K562 (cell line): ENCODE data around the gene MARCHF11. TPM values are rescaled to one million over a fixed set of nuclear protein-coding genes. Genes with fewer than 3 reads are reported as not detected.

Experiments
- ATAC-seq: fragments of 200-7000 bp; cut with Tn5 transposase; 3 replicates; pipeline ENCODE4 v1.9.1; 2020; ENCODE audit warnings: moderate library complexity
- BruUV-seq: library from RNA; stranded (reverse); fragments of 400-500 nt; replicated peaks from 2 replicates; lab custom pipeline; 2021; lab: Mats Ljungman, UMichigan
- CTCF ChIA-PET: fragments of 300-600 bp; formaldehyde crosslinking; extraction: SDS; loops from one replicate; lab custom pipeline; 2021; ENCODE audit warnings: low intra/inter-chr PET ratio; lab: Yijun Ruan, JAX
- POLR2A ChIA-PET: fragments of 300-600, 350-650 bp; sonication (Branson Sonifier 250); formaldehyde crosslinking; extraction: SDS; loops from one replicate; lab custom pipeline; 2021; ENCODE audit warnings: antibody characterized with exemption, inconsistent platforms; lab: Yijun Ruan, JAX
- DNase-seq, 4 experiments: peaks; one replicate each; pipeline versions ENCODE4 v3.0.0 to v3.0.0-alpha.2; 2011 to 2018; ENCODE audit warnings: low spot score in 3 of 4, mixed read lengths in 3 of 4; ENCODE audit errors: extremely low read depth in 1 of 4
- FAIRE-seq: peaks from 2 replicates; lab custom pipeline; 2011; peaks lifted over from hg19 to GRCh38; lab: Jason Lieb, UNC
- H2AFZ ChIP-seq: 2 replicates; pipeline ENCODE4 v1.6.0; 2011; ENCODE audit warnings: low read depth, low read length, control low read depth, inconsistent platforms
- H3K27ac ChIP-seq: fragments of 200-600 bp; 3 replicates; pipeline ENCODE4 v1.8.0; 2011; ENCODE audit warnings: low read depth, mild to moderate bottlenecking, control low read depth, inconsistent platforms, low read length, moderate library complexity, mixed read lengths; ENCODE audit errors: extremely low read depth
- H3K27me3 ChIP-seq, 2 experiments: fragments of 300-600 bp in 1 of 2; 2 replicates in 1 of 2; 3 replicates in 1 of 2; pipeline versions ENCODE4 v1.6.0 to v1.8.0; 2011; ENCODE audit warnings: inconsistent platforms in 2 of 2, low read length in 2 of 2, mild to moderate bottlenecking in 1 of 2, mixed read lengths in 1 of 2, moderate library complexity in 1 of 2; ENCODE audit not compliant: control insufficient read depth in 2 of 2, insufficient read depth in 2 of 2
- H3K36me3 ChIP-seq: fragments of 300-600 bp; 3 replicates; pipeline ENCODE4 v1.8.0; 2011; ENCODE audit warnings: mild to moderate bottlenecking, low read length, inconsistent platforms; ENCODE audit not compliant: control insufficient read depth, insufficient read depth
- H3K4me1 ChIP-seq, 2 experiments: fragments of 200-600 bp in 1 of 2; replicated peaks in 1 of 2; 2 replicates in 1 of 2; 3 replicates in 1 of 2; pipeline versions ENCODE4 v1.5.1 to v1.8.0; 2011; ENCODE audit warnings: inconsistent platforms in 2 of 2, low read length in 2 of 2, mild to moderate bottlenecking in 1 of 2, mixed read lengths in 1 of 2, moderate library complexity in 1 of 2; ENCODE audit not compliant: control insufficient read depth in 2 of 2, insufficient read depth in 2 of 2
- H3K4me2 ChIP-seq: 2 replicates; pipeline ENCODE4 v1.6.1; 2011; ENCODE audit warnings: low read length, control low read depth, inconsistent platforms, mixed read lengths; ENCODE audit not compliant: insufficient read depth
- H3K4me3 ChIP-seq: fragments of 200-600 bp; sonication (generic), shearing (Covaris generic); 2 replicates; pipeline ENCODE4 v1.5.1; 2016; ENCODE audit warnings: control low read depth, inconsistent platforms
- H3K79me2 ChIP-seq: fragments of 200-600 bp; 3 replicates; pipeline ENCODE4 v1.8.0; 2011; ENCODE audit warnings: low read length, inconsistent platforms; ENCODE audit not compliant: control insufficient read depth, insufficient read depth
- H3K9ac ChIP-seq, 2 experiments: 2 replicates each; pipeline versions ENCODE4 v1.6.0 to v1.6.1; 2011; ENCODE audit warnings: low read depth in 2 of 2, low read length in 2 of 2, control low read depth in 1 of 2, inconsistent platforms in 1 of 2, mild to moderate bottlenecking in 1 of 2, mixed read lengths in 1 of 2; ENCODE audit not compliant: insufficient read depth in 1 of 2
- H3K9me1 ChIP-seq: one replicate; pipeline ENCODE4 v1.6.0; 2011; ENCODE audit warnings: inconsistent platforms, mild to moderate bottlenecking, low read length, moderate library complexity; ENCODE audit not compliant: control insufficient read depth, insufficient read depth
- H3K9me3 ChIP-seq: replicated peaks from 2 replicates; pipeline ENCODE4 v1.5.1; 2011; ENCODE audit warnings: low read depth, low read length, inconsistent platforms; ENCODE audit not compliant: control insufficient read depth, insufficient read depth
- H4K20me1 ChIP-seq: replicated peaks from 2 replicates; pipeline ENCODE4 v1.6.1; 2011; ENCODE audit warnings: low read length, inconsistent platforms, mixed read lengths; ENCODE audit not compliant: control insufficient read depth, insufficient read depth
- ELK3 ChIP-seq: fragments of 450-650 bp; formaldehyde crosslinking; IDR thresholded peaks from 2 replicates; pipeline ENCODE4 v1.4.0; 2020; ENCODE audit warnings: mild to moderate bottlenecking
- FOXK1 ChIP-seq: sonication (generic); formaldehyde crosslinking; IDR thresholded peaks from 2 replicates; pipeline ENCODE4 v1.8.0; 2022; ENCODE audit warnings: missing genetic modification reagents, mild to moderate bottlenecking, borderline replicate concordance
- KLF1 ChIP-seq: fragments of 450-650 bp; IDR thresholded peaks from 2 replicates; pipeline ENCODE4 v1.6.1; 2016; ENCODE audit warnings: missing genetic modification characterization, missing compliant biosample characterization
- MTA1 ChIP-seq: fragments of 450-650 bp; IDR thresholded peaks from 2 replicates; pipeline ENCODE4 v1.6.1; 2017; ENCODE audit warnings: borderline replicate concordance
- RUNX1 ChIP-seq: sonication (generic); IDR thresholded peaks from 2 replicates; pipeline ENCODE4 v1.6.1; 2016; ENCODE audit warnings: antibody characterized with exemption, low read depth
- SP2 ChIP-seq: IDR thresholded peaks from 2 replicates; pipeline ENCODE4 v1.6.1; 2011; ENCODE audit warnings: mild to moderate bottlenecking, low read depth, low read length, moderate library complexity; ENCODE audit not compliant: poor library complexity, severe bottlenecking; ENCODE audit errors: extremely low read depth
- THAP12 ChIP-seq: fragments of 250-450 bp; sonication (Bioruptor Pico); IDR thresholded peaks from 2 replicates; pipeline ENCODE4 v1.9.0; 2021; ENCODE audit warnings: mild to moderate bottlenecking, inconsistent platforms
- TRIM28 ChIP-seq: fragments of 450-650 bp; IDR thresholded peaks from 2 replicates; pipeline ENCODE4 v1.6.1; 2017
- ZNF224 ChIP-seq: sonication (generic); formaldehyde crosslinking; IDR thresholded peaks from 2 replicates; pipeline ENCODE4 v1.8.0; 2022; ENCODE audit warnings: mild to moderate bottlenecking, missing genetic modification reagents
- ZNF407 ChIP-seq: fragments of 450-650 bp; IDR thresholded peaks from 2 replicates; pipeline ENCODE4 v1.6.1; 2016; ENCODE audit warnings: low read depth
- ZNF57 ChIP-seq: fragments of 450-650 bp; formaldehyde crosslinking; IDR thresholded peaks from 2 replicates; pipeline ENCODE4 v1.4.0; 2020; ENCODE audit warnings: mild to moderate bottlenecking, moderate library complexity
- WGBS: fragments of 100-300 bp; shearing (Covaris generic); methylation state at CpG from one replicate; pipeline ENCODE4 v1.1.6; 2016; ENCODE audit warnings: low coverage, mixed read lengths; ENCODE audit not compliant: insufficient coverage; ENCODE audit errors: missing lambda C conversion rate; 5-methylcytosine and 5-hydroxymethylcytosine counted together
- in situ Hi-C: fragments of 300-500 bp; cut with MboI; formaldehyde crosslinking; loops from 4 replicates; pipeline ENCODE4 v1.15.0; 2018; ENCODE audit warnings: inconsistent platforms, mixed read lengths
- intact Hi-C: fragments of 100-400 bp; cut with micrococcal nuclease; formaldehyde crosslinking; loops from 2 replicates; pipeline ENCODE4 v1.14.2; 2022
- polyA plus RNA-seq, 8 experiments: library from polyadenylated mRNA; depleted of rRNA in 4 of 8; stranded (reverse) in 5 of 8; unstranded in 3 of 8; fragments of >200 nt; fragmentation: Nextera tagmentation in 2 of 8; fragmentation: Illumina TruSeq in 1 of 8; extraction: Ambion mirVana in 2 of 8; extraction: Trizol in 1 of 8; gene quantifications; 2 replicates each; pipeline versions ENCODE4 v1.2.1 to v1.2.3, GENCODE V29; 2011 to 2014; ENCODE audit warnings: inconsistent platforms in 1 of 8, missing spikeins in 1 of 8
- total RNA-seq, 7 experiments: library from RNA; depleted of rRNA in 6 of 7; stranded (reverse); fragments of >200 nt in 6 of 7; fragmentation: Illumina TruSeq in 2 of 7; extraction: Trizol in 2 of 7; gene quantifications; 2 replicates each; pipeline versions ENCODE4 v1.2.1 to v1.2.3, GENCODE V29; 2011 to 2021; ENCODE audit warnings: low replicate concordance in 1 of 7

Gene MARCHF11
- total and polyA plus RNA-seq, 9 of the 15 experiments (the other 6 are each of a cell fraction or from before 2014, with no cell fraction given) = not detected

- H3K79me2 ChIP-seq = no peaks in the 10 kb centered on the region
- FAIRE-seq (no peak), DNase-seq (no peak), ATAC-seq (no peak)
- in situ Hi-C loops (loop anchor here (10.0 kb wide), 1 partner anchor 295 kb away; no protein-coding TSS in a partner anchor), intact Hi-C loops (loop anchor here (2.0 kb wide), 2 partner anchors 297 to 393 kb away; no protein-coding TSS in a partner anchor)
- H3K36me3 ChIP-seq = no peaks in the 10 kb centered on the region
- no peaks in the 10 kb centered on the region for H3K4me1 ChIP-seq
- H3K9me3 ChIP-seq = no peaks in the 10 kb centered on the region
- H3K9me1 ChIP-seq = no peaks in the 10 kb centered on the region
- TF ChIP-seq RUNX1 (no peak), TRIM28 (no peak), THAP12 (CRISPR knock-in tag) (no peak), ZNF57 (no peak), SP2 (no peak), KLF1 (tag) (no peak), ZNF407 (no peak), MTA1 (no peak), ELK3 (CRISPR knock-in tag) (no peak), ZNF224 (CRISPR knock-in tag) (no peak), FOXK1 (CRISPR knock-in tag) (no peak)
- ChIA-PET POLR2A (no interaction called here), CTCF (no interaction called here)
- no peak overlapping the region for H3K4me2 ChIP-seq
- WGBS = 0% methylated on average over 2 of the region's 2 CpGs
- BruUV-seq = no TSS peak
- no peak overlapping the region for H3K27ac ChIP-seq
- no peak overlapping the region for H3K4me3 ChIP-seq
- no peak overlapping the region for H3K9ac ChIP-seq
- no peak overlapping the region for H2AFZ ChIP-seq
- no peaks in the 10 kb centered on the region for H4K20me1 ChIP-seq
- no peaks in the 10 kb centered on the region for H3K27me3 ChIP-seq
Observed at GRCh38 chr5:16159636-16160035, 20.0 kb downstream of the MARCHF11 start.
